NCI-H446 treated with DMSO at 0.1 percent for 48 hours (cell line): ENCODE measurements around the gene MAP4K4.
"Not testable (repeated sequence)": the region's sequence is repeated elsewhere in the genome, so short reads cannot be mapped to it uniquely, and the experiment has no call there.

Source experiments
- DNase-seq: peaks from one replicate; lab custom pipeline; 2025; lab: John Stamatoyannopoulos, UW

Gene MAP4K4

GRCh38 chr2:101742547-101742946 is 45.0 kb downstream of the MAP4K4 start:
- no peak for DNase-seq

- no peak for DNase-seq
Observed at GRCh38 chr2:101743288-101743687, 45.8 kb downstream of the MAP4K4 start.

GRCh38 chr2:101744832-101745231 is 47.3 kb downstream of the MAP4K4 start:
- no peak for DNase-seq

- no peak for DNase-seq
Observed at GRCh38 chr2:101745711-101746694, 48.5 kb downstream of the MAP4K4 start.

GRCh38 chr2:101748000-101748399 is 50.5 kb downstream of the MAP4K4 start:
- DNase-seq = no peak

- DNase-seq = not testable (repeated sequence)
Observed at GRCh38 chr2:101748462-101748861, 51.0 kb downstream of the MAP4K4 start.

GRCh38 chr2:101750688-101751087 is 53.2 kb downstream of the MAP4K4 start:
- no peak for DNase-seq

- no peak for DNase-seq
Observed at GRCh38 chr2:101751276-101751815, 53.8 kb downstream of the MAP4K4 start.

- no peak for DNase-seq
Observed at GRCh38 chr2:101751875-101752619, 54.5 kb downstream of the MAP4K4 start.

- no peak for DNase-seq
Observed at GRCh38 chr2:101752716-101753616, 55.5 kb downstream of the MAP4K4 start.

GRCh38 chr2:101753720-101754490 is 56.4 kb downstream of the MAP4K4 start:
- no peak for DNase-seq

GRCh38 chr2:101754618-101755017 is 57.1 kb downstream of the MAP4K4 start:
- peak; percentile 38 for DNase-seq

- no peak for DNase-seq
Observed at GRCh38 chr2:101756266-101756665, 58.8 kb downstream of the MAP4K4 start.

- DNase-seq = no peak
Observed at GRCh38 chr2:101758001-101758400, 60.5 kb downstream of the MAP4K4 start.

- no peak for DNase-seq
Observed at GRCh38 chr2:101759162-101759561, 61.7 kb downstream of the MAP4K4 start.

- no peak for DNase-seq
Observed at GRCh38 chr2:101762451-101763171, 65.1 kb downstream of the MAP4K4 start.

GRCh38 chr2:101763496-101764333 is 66.2 kb downstream of the MAP4K4 start:
- no peak for DNase-seq

GRCh38 chr2:101766337-101766736 is 68.8 kb downstream of the MAP4K4 start:
- DNase-seq = no peak
